Measurements from ENCODE around the gene EFCAB10.

EFCAB10 gene

GRCh38 chr7:105596866-105597265 is 15.6 kb upstream of the EFCAB10 start:
- DNase-seq = no peak

- no peak for DNase-seq
Measured at GRCh38 chr7:105594034-105594433, 12.7 kb upstream of the EFCAB10 start.

- DNase-seq = no peak
Measured at GRCh38 chr7:105591522-105591921, 10.2 kb upstream of the EFCAB10 start.

- no peak for DNase-seq
Measured at GRCh38 chr7:105590793-105591192, 9.5 kb upstream of the EFCAB10 start.

GRCh38 chr7:105589356-105590077 is 8.2 kb upstream of the EFCAB10 start:
- peak; percentile 57 for DNase-seq

- no peak for DNase-seq
Measured at GRCh38 chr7:105587909-105588635, 6.8 kb upstream of the EFCAB10 start.

GRCh38 chr7:105585850-105586500 is 4.7 kb upstream of the EFCAB10 start:
- no peak for DNase-seq

GRCh38 chr7:105584165-105584564 is 2.9 kb upstream of the EFCAB10 start:
- DNase-seq = no peak

GRCh38 chr7:105583061-105583460 is 1.8 kb upstream of the EFCAB10 start:
- DNase-seq = no peak

GRCh38 chr7:105580022-105580740 is 1.1 kb downstream of the EFCAB10 start:
- no peak for DNase-seq

GRCh38 chr7:105578496-105578895 is 2.8 kb downstream of the EFCAB10 start:
- no peak for DNase-seq

- no peak for DNase-seq
Measured at GRCh38 chr7:105577251-105577650, 4.0 kb downstream of the EFCAB10 start.

- no peak for DNase-seq
Measured at GRCh38 chr7:105571891-105572290, 9.4 kb downstream of the EFCAB10 start.

- DNase-seq = no peak
Measured at GRCh38 chr7:105567821-105568220, 13.5 kb downstream of the EFCAB10 start.

GRCh38 chr7:105567024-105567423 is 14.3 kb downstream of the EFCAB10 start:
- DNase-seq = no peak

- DNase-seq = no peak
Measured at GRCh38 chr7:105565190-105565589, 16.1 kb downstream of the EFCAB10 start.

GRCh38 chr7:105559926-105560325 is 21.4 kb downstream of the EFCAB10 start:
- DNase-seq = no peak

GRCh38 chr7:105538339-105538738 is 43.0 kb downstream of the EFCAB10 start:
- no peak for DNase-seq

- no peak for DNase-seq
Measured at GRCh38 chr7:105532709-105533460, 48.4 kb downstream of the EFCAB10 start.

GRCh38 chr7:105531792-105532671 is 49.3 kb downstream of the EFCAB10 start, which contains the start of gene RINT1:
TSS of gene RINT1 (plus strand) at chr7:105532201. CDS start at chr7:105532316, 115 bp downstream.
- DNase-seq = peak; percentile 95

GRCh38 chr7:105530546-105530945 is 50.7 kb downstream of the EFCAB10 start:
- no peak for DNase-seq

Data from right forelimb (tissue), 1 donor.